ENCODE data around the gene LRRC8D. TPM values are rescaled to one million over a fixed set of nuclear protein-coding genes. Genes with fewer than 3 reads are reported as not detected.

The LRRC8D gene
- total and polyA plus RNA-seq, 2 experiments from 2014 or later = 10.1 to 13.8 TPM

GRCh38 chr1:89927478-89927877 is 106.6 kb downstream of the LRRC8D start:
- Histone ChIP-seq H3K36me3 (no peaks in the 10 kb centered on the region), H3K27me3 (no peaks in the 10 kb centered on the region), H3K4me3 (no peak overlapping the region), H3K4me1 (ENCODE audit: low read depth) (peaks cover 21% of the 10 kb centered on the region), H3K9me3 (ENCODE audit: low read depth) (no peaks in the 10 kb centered on the region), H3K27ac (no peak overlapping the region)
- TF ChIP-seq CTCF (IDR thresholded peaks at IDR 0.05; ENCODE audit: low read depth, low read length) = no peak
- no peak for DNase-seq (ENCODE audit: low read depth in 1 of 2, low spot score in 1 of 2)

DNA sequence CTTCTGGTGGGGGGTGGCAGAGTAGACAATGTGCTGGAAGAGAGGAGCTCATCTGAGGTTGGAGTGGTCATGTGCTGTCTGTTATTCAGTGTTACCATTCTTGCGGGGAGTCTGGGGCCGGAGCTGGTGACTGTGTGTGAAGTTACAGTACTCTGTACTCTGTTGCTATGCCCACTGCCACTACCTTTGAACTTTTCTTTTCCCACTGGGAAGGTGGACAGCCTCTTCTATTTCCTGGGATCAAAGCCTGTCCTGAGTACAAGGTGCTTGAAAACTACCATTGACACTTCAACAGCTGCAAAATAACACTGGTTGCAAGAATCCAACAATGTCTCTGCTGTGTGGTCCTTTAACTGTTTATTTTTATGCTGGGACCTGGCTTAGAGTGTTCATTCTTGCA is 107.7 kb downstream of the LRRC8D start:
- no peak overlapping the region for H3K4me3 ChIP-seq
- no peaks in the 10 kb centered on the region for H3K9me3 ChIP-seq (ENCODE audit: low read depth)
- H3K4me1 ChIP-seq (ENCODE audit: low read depth) = peaks cover 21% of the 10 kb centered on the region
- H3K36me3 ChIP-seq = peaks cover under 1% of the 10 kb centered on the region
- no peaks in the 10 kb centered on the region for H3K27me3 ChIP-seq
- peak in 1 of 2 donors; percentile 68 for DNase-seq (ENCODE audit: low read depth in 1 of 2, low spot score in 1 of 2)
- peak overlapping the region; percentile 7 for H3K27ac ChIP-seq
- TF ChIP-seq CTCF (IDR thresholded peaks at IDR 0.05; ENCODE audit: low read depth, low read length) = no peak

GRCh38 chr1:89929467-89930063 is 108.7 kb downstream of the LRRC8D start:
- Histone ChIP-seq H3K4me3 (no peak overlapping the region), H3K36me3 (peaks cover 7% of the 10 kb centered on the region), H3K4me1 (ENCODE audit: low read depth) (peaks cover 21% of the 10 kb centered on the region), H3K27ac (no peak overlapping the region), H3K9me3 (ENCODE audit: low read depth) (no peaks in the 10 kb centered on the region), H3K27me3 (no peaks in the 10 kb centered on the region)
- no peak for DNase-seq (ENCODE audit: low read depth in 1 of 2, low spot score in 1 of 2)
- TF ChIP-seq CTCF (IDR thresholded peaks at IDR 0.05; ENCODE audit: low read depth, low read length) = no peak

- no peak for DNase-seq (ENCODE audit: low read depth in 1 of 2, low spot score in 1 of 2)
- H3K4me3 ChIP-seq = no peak overlapping the region
- H3K27me3 ChIP-seq = no peaks in the 10 kb centered on the region
- H3K9me3 ChIP-seq (ENCODE audit: low read depth) = no peaks in the 10 kb centered on the region
- H3K36me3 ChIP-seq = peaks cover 7% of the 10 kb centered on the region
- peaks cover 21% of the 10 kb centered on the region for H3K4me1 ChIP-seq (ENCODE audit: low read depth)
- no peak for TF ChIP-seq CTCF (IDR thresholded peaks at IDR 0.05; ENCODE audit: low read depth, low read length)
- no peak overlapping the region for H3K27ac ChIP-seq
These were observed 109.7 kb downstream of the LRRC8D start for GRCh38 chr1:89930579-89930978.

DNA sequence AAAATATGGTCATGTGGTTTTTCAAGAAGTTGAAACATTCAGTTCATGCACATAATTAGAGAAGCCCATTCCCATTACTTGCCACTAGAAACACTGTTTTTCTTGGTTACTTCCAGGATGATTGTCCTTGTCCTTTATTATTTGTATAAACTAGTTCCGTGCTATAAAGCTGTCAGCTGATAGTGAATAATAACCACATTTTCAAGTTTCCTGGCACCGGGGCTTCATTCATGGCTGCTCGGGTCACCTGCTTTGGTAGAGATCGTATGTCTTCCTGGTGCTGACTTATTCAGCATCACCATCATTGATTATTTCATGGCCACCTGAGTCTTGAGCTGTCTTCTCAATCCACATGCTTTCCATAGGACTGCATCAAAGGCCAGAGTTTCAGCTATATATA is 111.1 kb downstream of the LRRC8D start:
- peaks cover 21% of the 10 kb centered on the region for H3K4me1 ChIP-seq (ENCODE audit: low read depth)
- H3K36me3 ChIP-seq = peaks cover 7% of the 10 kb centered on the region
- no peaks in the 10 kb centered on the region for H3K9me3 ChIP-seq (ENCODE audit: low read depth)
- DNase-seq (ENCODE audit: low read depth in 1 of 2, low spot score in 1 of 2) = no peak
- no peak overlapping the region for H3K27ac ChIP-seq
- H3K27me3 ChIP-seq = no peaks in the 10 kb centered on the region
- no peak for TF ChIP-seq CTCF (IDR thresholded peaks at IDR 0.05; ENCODE audit: low read depth, low read length)
- H3K4me3 ChIP-seq = no peak overlapping the region

All from cardiac muscle cell (in vitro differentiated cells and primary cell).